Activated B cell treated with CpG ODN at 0.5 μM for 24 hours (primary cell): ENCODE data around the gene NDUFA5. TPM values are rescaled to one million over a fixed set of nuclear protein-coding genes. Genes with fewer than 3 reads are reported as not detected.

ENCODE experiments used
- ATAC-seq: fragments of 200-7000 bp; cut with Tn5 transposase; one replicate; pipeline ENCODE4 v1.10.0; 2021; ENCODE audit warnings: low read depth, mild to moderate bottlenecking, moderate library complexity
- CTCF ChIA-PET: fragments of 350-600 bp; sonication (Branson Sonifier 250); formaldehyde crosslinking; loops from one replicate; lab custom pipeline; 2021; ENCODE audit warnings: antibody characterized with exemption; lab: Charles Lee
- POLR2A ChIA-PET: fragments of 350-600 bp; sonication (Branson Sonifier 250); formaldehyde crosslinking; loops from one replicate; lab custom pipeline; 2021; ENCODE audit warnings: antibody characterized with exemption; lab: Charles Lee
- DNase-seq: peaks from one replicate; pipeline ENCODE4 v3.0.0; 2022
- H3K27ac Mint-ChIP-seq: one replicate; pipeline ENCODE4 v1.8.0; 2020; ENCODE audit warnings: mixed read lengths
- H3K27me3 Mint-ChIP-seq: one replicate; pipeline ENCODE4 v1.8.0; 2021; ENCODE audit warnings: mixed read lengths
- H3K36me3 Mint-ChIP-seq: one replicate; pipeline ENCODE4 v1.8.0; 2021; ENCODE audit warnings: low read depth, mixed read lengths
- H3K4me1 Mint-ChIP-seq: one replicate; pipeline ENCODE4 v1.8.0; 2021; ENCODE audit warnings: mixed read lengths
- H3K4me3 Mint-ChIP-seq: one replicate; pipeline ENCODE4 v1.8.0; 2020; ENCODE audit warnings: mild to moderate bottlenecking, mixed read lengths
- H3K9me3 Mint-ChIP-seq: one replicate; pipeline ENCODE4 v1.8.0; 2020; ENCODE audit warnings: mixed read lengths
- CTCF ChIP-seq: fragments of 200-600 bp; IDR thresholded peaks from one replicate; pipeline ENCODE4 v1.8.0; 2022; ENCODE audit warnings: antibody characterized with exemption, mild to moderate bottlenecking
- intact Hi-C: fragments of 100-400 bp; cut with micrococcal nuclease; formaldehyde crosslinking; loops from one replicate; pipeline ENCODE4 v1.15.1; 2024
- total RNA-seq: library from RNA; stranded (reverse); gene quantifications from 2 replicates; pipeline ENCODE4 v1.2.3, GENCODE V29; 2022

NDUFA5 gene
- total RNA-seq, 1 donor from 2014 or later, result 54.3 TPM

GRCh38 chr7:123571684-123572083 lies 14.1 kb upstream of the NDUFA5 start:
- intact Hi-C loops, result no loop called here
- CTCF ChIA-PET, result no interaction called here

GRCh38 chr7:123571187-123571586 lies 13.6 kb upstream of the NDUFA5 start:
- ChIA-PET POLR2A (no interaction called here), CTCF (no interaction called here)
- no peaks in the 10 kb centered on the region for H3K36me3 Mint-ChIP-seq
- intact Hi-C loops, result no loop called here
- H3K27ac Mint-ChIP-seq, result no peak overlapping the region
- no peak for ATAC-seq
- no peaks in the 10 kb centered on the region for H3K9me3 Mint-ChIP-seq
- no peak overlapping the region for H3K4me3 Mint-ChIP-seq
- TF ChIP-seq CTCF, result no peak
- H3K4me1 Mint-ChIP-seq, result peaks cover 6% of the 10 kb centered on the region
- peaks cover 5% of the 10 kb centered on the region for H3K27me3 Mint-ChIP-seq
- DNase-seq, result no peak

More at GRCh38 chr7:123571684-123572083, 14.1 kb upstream of the NDUFA5 start:
- peaks cover 6% of the 10 kb centered on the region for H3K4me1 Mint-ChIP-seq
- POLR2A ChIA-PET, result no interaction called here
- ATAC-seq, result no peak
- TF ChIP-seq CTCF, result no peak
- no peaks in the 10 kb centered on the region for H3K36me3 Mint-ChIP-seq
- no peak overlapping the region for H3K27ac Mint-ChIP-seq
- DNase-seq, result no peak
- H3K9me3 Mint-ChIP-seq, result no peaks in the 10 kb centered on the region
- no peak overlapping the region for H3K4me3 Mint-ChIP-seq
- peaks cover 5% of the 10 kb centered on the region for H3K27me3 Mint-ChIP-seq

GRCh38 chr7:123570390-123571182 lies 13.0 kb upstream of the NDUFA5 start:
- H3K36me3 Mint-ChIP-seq, result no peaks in the 10 kb centered on the region
- intact Hi-C loops, result no loop called here
- H3K27ac Mint-ChIP-seq, result no peak overlapping the region
- no peak for TF ChIP-seq CTCF
- ChIA-PET CTCF (no interaction called here), POLR2A (no interaction called here)
- DNase-seq (no peak), ATAC-seq (no peak)
- H3K27me3 Mint-ChIP-seq, result peaks cover 5% of the 10 kb centered on the region
- no peaks in the 10 kb centered on the region for H3K9me3 Mint-ChIP-seq
- peaks cover 6% of the 10 kb centered on the region for H3K4me1 Mint-ChIP-seq
- no peak overlapping the region for H3K4me3 Mint-ChIP-seq

- no peak for DNase-seq
- CTCF ChIA-PET, result no interaction called here
- POLR2A ChIA-PET, result no interaction called here
- Mint-ChIP-seq H3K4me1 (peaks cover 6% of the 10 kb centered on the region), H3K27me3 (peaks cover 3% of the 10 kb centered on the region), H3K27ac (no peak overlapping the region), H3K4me3 (no peak overlapping the region), H3K36me3 (no peaks in the 10 kb centered on the region), H3K9me3 (no peaks in the 10 kb centered on the region)
- intact Hi-C loops, result no loop called here
- peak; percentile 21 for ATAC-seq
- TF ChIP-seq CTCF, result no peak
These were observed 11.9 kb upstream of the NDUFA5 start for GRCh38 chr7:123569352-123570010.

GRCh38 chr7:123562121-123562520 lies 4.5 kb upstream of the NDUFA5 start:
- Mint-ChIP-seq H3K4me3 (no peak overlapping the region), H3K4me1 (no peaks in the 10 kb centered on the region), H3K27me3 (peaks cover 13% of the 10 kb centered on the region), H3K27ac (no peak overlapping the region), H3K9me3 (no peaks in the 10 kb centered on the region), H3K36me3 (no peaks in the 10 kb centered on the region)
- ATAC-seq (no peak), DNase-seq (no peak)
- CTCF ChIA-PET, result no interaction called here
- TF ChIP-seq CTCF, result no peak
- intact Hi-C loops, result no loop called here
- POLR2A ChIA-PET, result no interaction called here
